ENCODE data around the gene LRRC30. TPM values are rescaled to one million over a fixed set of nuclear protein-coding genes. Genes with fewer than 3 reads are reported as not detected.
"Not testable (repeated sequence)": the region's sequence is repeated elsewhere in the genome, so short reads cannot be mapped to it uniquely, and the experiment has no call there.

LRRC30 gene
- 9.2 TPM for polyA plus RNA-seq (ENCODE audit: insufficient read length)

DNA sequence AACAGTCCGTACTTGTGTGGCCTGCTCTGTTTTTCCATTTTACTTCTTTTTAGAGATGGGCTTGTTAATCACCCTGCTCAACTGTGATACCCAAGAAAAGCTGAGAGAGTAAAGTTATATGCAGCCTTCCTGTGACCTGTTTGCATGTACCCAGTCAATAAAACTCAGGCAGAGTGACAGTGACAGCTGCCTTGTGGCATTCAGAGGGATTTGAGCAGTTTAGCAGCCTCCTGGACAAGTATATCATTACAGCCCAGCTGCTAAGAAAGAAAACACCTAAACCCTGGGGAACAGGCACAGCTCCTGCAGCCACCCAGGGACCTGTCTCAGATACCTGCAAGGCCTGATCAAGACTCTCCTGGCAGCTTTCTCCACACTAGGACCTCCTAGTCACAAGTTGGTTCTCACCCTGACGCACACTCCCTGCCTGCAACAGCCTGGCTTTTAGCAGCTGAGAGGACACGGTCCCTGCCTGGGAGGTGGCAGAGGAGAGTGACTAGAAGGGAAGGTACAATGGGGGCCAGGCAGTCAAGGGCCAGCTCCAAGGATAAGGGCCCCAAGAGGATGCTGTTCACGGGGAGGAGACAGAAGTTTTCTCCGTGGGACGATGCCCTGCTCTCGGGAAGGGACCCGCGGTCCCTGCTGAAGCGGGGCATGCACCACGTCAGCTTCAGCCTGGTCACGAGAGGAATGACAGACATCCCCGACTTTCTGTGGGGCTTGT is at the start of gene LRRC30:
Gene LRRC30 (plus strand): TSS at position 464 of the 724 bp plus-strand sequence. CDS start 50 bp downstream, at position 514.
- no peak for DNase-seq

DNA sequence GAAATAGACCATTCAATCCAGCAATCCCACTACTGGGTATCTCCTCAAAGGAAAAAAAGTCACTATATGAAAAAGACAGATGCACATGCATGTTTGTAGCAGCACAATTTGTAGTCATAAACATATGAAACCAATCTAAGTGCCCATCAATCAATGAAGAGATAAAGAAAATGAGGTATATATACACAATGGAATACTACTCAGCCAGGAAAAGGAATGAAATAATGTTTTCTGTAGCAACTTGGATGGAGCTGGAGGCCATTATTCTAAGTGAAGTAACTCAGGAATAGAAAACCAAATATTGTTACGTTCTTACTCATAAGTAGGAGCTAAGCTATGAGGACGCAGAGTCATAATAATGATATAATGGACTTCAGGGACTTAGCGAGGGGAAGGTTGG is 45.2 kb upstream of the LRRC30 start:
- DNase-seq, result no peak

GRCh38 chr18:7190547-7191156 is 40.2 kb upstream of the LRRC30 start:
- DNase-seq, result no peak

DNA sequence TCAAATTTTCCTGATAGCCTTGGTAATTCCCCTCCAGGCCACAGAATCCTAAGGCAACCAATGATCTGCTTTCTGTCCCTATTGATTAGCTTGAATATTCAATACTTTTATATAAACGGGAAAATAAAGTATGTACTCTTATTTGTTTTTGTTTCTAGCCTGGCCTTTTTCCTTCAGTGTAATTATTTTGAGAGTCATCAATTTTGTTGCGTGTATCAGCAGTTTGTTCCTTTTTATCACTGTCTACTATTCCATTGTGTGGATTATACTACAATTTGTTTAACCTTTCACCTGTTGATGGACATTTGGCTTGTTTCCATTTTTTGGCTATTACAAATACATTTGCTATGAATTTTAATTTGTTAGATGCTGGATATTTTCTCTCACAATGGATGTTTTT is 39.2 kb upstream of the LRRC30 start:
- DNase-seq, result no peak

GRCh38 chr18:7195266-7195665 is 35.6 kb upstream of the LRRC30 start:
- DNase-seq, result no peak

DNA sequence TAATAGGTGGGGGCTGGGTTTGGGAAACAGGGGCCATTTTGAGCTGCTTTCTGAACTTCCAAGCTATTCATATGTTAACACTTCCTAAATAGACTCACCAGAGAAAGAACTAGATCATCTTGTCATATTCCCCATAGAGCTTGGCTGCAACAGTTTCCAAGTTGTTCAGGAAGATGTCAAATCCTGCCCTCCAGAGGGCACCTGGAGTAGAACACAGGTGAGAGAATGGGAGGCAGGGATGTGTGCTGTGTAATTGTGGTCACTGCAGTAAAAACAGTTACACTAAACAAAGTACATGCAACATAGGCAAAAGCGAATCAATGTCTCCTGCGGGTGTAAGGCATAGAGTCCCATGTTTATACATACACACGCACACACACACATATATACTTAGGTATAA is 34.5 kb upstream of the LRRC30 start:
- DNase-seq, result no peak

GRCh38 chr18:7197854-7198253 is 33.0 kb upstream of the LRRC30 start:
- no peak for DNase-seq

- DNase-seq, result no peak
Observed at GRCh38 chr18:7198326-7198725, 32.6 kb upstream of the LRRC30 start.

DNA sequence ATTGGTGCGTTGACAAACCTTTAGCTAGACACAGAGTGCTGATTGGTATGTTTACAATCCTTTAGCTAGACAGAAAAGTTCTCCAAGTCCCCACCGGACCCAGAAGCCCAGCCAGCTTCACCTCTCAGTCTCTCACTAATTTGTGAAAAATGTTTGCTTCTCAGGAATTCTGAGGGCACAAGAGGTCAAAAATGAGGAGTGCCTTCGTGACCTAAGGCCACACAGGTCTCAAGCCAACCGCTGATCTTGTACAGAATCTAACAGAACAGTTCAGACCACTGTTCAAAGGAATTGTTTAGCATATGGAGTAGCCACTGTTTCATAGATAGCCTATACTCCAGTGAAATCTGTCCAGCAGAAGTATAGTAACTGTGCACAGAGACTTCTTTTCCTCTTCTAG is 29.8 kb upstream of the LRRC30 start:
- DNase-seq, result no peak

DNA sequence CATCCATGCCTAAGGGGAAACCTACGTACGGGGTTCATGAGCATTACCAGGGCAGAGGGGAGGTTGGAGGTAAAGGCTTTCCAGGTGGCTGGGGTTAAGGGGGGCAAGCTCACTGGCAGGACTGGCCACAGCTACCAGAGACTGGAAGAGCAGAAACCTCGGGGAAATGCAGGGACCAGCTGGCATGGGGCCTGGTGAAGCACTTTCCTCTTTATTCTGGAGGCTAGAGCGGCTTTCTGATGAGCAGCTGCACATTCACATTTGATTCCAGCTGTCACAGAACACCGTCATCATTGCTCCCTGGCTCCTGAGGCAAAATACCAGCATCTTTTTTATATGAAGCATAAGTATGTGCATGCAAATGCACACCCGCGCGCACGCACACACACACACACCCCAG is 28.7 kb upstream of the LRRC30 start:
- no peak for DNase-seq

- DNase-seq, result not testable (repeated sequence)
Observed at GRCh38 chr18:7203601-7204000, 27.3 kb upstream of the LRRC30 start.

DNA sequence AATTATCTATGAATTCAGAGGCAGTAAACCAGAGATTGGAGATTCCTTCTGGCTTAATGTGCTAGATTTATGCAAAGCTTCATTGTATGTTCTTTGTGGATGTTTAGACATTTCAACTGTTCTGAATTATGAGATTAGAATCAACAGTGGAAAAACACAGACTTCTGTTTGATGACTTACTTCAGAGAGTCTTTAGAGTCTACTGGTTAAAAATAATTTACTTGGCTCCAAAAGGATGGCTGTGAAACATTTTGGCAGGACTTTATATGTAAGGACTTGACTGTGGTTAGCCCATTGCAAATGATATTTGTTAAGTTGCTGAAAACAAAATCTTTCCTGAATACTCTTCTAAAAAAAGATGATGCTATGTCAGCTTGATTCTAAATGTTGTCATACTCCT is 25.5 kb upstream of the LRRC30 start:
- no peak for DNase-seq

- DNase-seq, result no peak
Observed at GRCh38 chr18:7206217-7206616, 24.7 kb upstream of the LRRC30 start.

- DNase-seq, result no peak
Observed at GRCh38 chr18:7207366-7207915, 23.4 kb upstream of the LRRC30 start.

DNA sequence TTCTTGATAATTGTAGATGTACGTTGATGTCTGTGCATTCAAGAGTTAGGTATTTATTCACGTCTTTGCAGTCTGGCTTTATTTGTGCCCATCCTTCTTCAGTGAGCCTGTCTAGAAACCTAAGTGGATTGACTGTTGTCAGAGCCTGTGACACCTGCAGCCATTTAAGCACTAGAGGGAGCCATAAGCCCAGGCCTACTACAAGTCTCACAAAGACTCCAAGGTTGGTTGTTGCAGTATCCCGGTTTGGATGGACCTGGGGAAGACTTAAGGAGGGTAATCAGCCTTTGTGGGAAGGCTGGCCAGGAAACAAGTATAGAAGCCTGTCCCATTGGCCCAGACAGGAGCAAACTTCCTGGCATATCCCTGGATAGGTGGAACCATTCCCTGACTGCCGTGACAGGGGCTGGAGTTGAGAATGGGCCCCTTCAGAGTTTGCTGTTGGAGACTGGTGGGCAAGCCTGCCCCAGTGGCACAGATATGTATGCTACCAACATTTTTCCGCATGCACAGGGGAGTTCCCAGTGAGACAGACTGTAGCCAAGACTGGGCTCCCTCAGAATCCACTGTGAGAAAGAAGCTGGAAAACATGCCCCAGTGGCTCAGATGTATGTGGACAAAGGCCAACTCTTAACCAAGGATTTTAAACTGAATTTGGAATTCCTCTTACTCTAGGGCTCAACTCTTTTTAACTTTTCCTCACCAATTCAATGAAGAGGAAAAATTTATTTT is 9.3 kb upstream of the LRRC30 start:
- no peak for DNase-seq

DNA sequence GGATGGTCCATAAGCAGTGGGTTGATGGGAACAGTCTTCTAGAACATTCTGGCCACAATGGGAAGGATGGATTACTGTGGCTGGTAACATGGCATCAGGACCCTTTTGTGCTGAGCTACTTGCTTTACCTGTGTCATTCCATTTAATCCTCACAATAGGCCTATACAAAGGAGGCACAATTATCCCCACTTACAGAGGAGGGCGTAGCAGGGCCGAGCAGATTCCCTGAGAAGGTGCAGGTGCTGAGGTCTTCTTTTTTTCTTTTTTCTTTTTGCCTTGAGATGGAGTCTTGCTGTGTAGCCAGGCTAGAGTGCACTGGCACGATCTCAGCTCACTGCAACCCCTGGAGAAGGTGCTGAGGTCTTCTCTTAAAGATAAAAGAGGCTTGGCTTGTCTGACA is 6.7 kb upstream of the LRRC30 start:
- no peak for DNase-seq

DNA sequence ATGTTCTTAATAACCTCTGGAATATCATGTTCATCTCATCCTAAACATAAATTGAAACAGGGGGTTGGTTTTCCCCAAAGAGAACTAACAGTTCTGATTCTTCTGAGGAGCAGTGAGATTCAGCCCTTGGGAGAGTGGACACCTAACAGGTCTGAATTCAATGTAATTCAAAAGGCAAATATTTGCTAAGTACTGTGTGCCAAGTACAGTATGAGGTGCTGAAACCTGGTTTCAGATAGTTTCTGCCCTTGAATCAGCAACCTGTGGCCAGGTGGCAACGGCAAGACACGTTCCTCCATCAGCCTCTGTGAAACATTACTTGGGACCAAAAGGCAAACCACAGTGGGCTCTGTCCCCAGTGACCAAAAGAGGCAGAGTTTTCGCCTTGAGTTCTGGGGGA is 1.3 kb downstream of the LRRC30 start:
- no peak for DNase-seq

GRCh38 chr18:7233134-7233810 is 2.4 kb downstream of the LRRC30 start:
- DNase-seq, result no peak

GRCh38 chr18:7234091-7234490 is 3.2 kb downstream of the LRRC30 start:
- DNase-seq, result peak; percentile 43

DNA sequence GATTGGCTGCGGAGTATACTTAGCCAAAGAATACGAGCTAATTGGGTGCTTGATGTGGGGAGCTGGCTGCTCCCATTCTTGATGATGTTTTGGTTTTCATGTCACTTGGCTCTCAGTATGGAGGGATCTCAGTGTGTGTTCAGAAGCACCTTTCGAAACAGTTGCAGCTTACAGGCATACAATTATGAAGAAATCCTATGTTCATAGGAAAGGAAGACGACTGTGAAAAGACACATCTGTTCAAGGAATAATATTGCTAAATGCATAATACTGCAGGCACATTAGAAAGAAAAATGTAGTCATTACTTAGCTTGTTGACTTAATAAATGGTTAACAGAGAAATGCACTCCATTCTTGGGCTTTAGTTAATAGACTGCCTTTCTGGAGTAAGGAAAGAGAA is 4.1 kb downstream of the LRRC30 start:
- DNase-seq, result no peak

GRCh38 chr18:7236072-7236471 is 5.2 kb downstream of the LRRC30 start:
- DNase-seq, result no peak

DNA sequence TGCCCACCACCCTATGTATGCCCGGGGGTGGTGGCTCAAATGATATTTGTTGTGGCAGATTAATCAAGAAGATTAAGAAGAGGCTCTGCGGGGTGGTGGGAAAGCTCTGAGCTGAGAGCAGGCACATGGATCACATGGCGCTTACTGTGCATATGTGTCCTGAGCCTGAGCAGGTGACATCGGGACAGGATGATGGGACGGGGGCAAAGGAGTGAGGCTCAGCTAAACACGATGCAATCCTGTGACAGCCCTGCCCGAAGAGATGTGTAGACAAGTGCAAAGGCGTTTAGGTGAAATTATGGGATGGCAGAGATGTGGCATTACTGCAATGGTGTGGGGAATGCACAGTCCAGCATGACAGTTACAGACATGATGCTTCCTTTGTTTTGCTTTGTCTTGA is 6.0 kb downstream of the LRRC30 start:
- no peak for DNase-seq

All from hindlimb muscle (tissue), 1 donor.